Mesothelial cell of epicardium (in vitro differentiated cells): Measurements from ENCODE around the gene RAB6D. TPM values are rescaled to one million over a fixed set of nuclear protein-coding genes. Genes with fewer than 3 reads are reported as not detected.
A peak's percentile ranks its signal among the peaks of the same experiment; 100 is the strongest.
"Not testable (repeated sequence)": the region's sequence is repeated elsewhere in the genome, so short reads cannot be mapped to it uniquely, and the experiment has no call there.

Source experiments
- DNase-seq, 2 experiments: peaks; one replicate each; pipeline ENCODE4 v3.0.0; 2021; ENCODE audit warnings: low spot score in 2 of 2; ENCODE audit not compliant: unreplicated experiment in 2 of 2
- H3K27ac Mint-ChIP-seq: 2 replicates; pipeline ENCODE4 v1.8.0; 2021; ENCODE audit warnings: mixed read lengths
- H3K27me3 Mint-ChIP-seq: 2 replicates; pipeline ENCODE4 v1.8.0; 2021; ENCODE audit warnings: low read depth, mixed read lengths
- H3K36me3 Mint-ChIP-seq: 2 replicates; pipeline ENCODE4 v1.8.0; 2021; ENCODE audit warnings: mixed read lengths
- H3K4me1 Mint-ChIP-seq: 2 replicates; pipeline ENCODE4 v1.8.0; 2021; ENCODE audit warnings: mixed read lengths
- H3K4me3 Mint-ChIP-seq: 2 replicates; pipeline ENCODE4 v1.8.0; 2021; ENCODE audit warnings: mild to moderate bottlenecking, moderate library complexity, mixed read lengths
- H3K9me3 Mint-ChIP-seq: 2 replicates; pipeline ENCODE4 v1.8.0; 2021; ENCODE audit warnings: mixed read lengths
- CTCF ChIP-seq: fragments of 200-600 bp; sonication (generic); IDR thresholded peaks from one replicate; pipeline ENCODE4 v1.5.0; 2021; ENCODE audit warnings: antibody characterized with exemption; ENCODE audit not compliant: unreplicated experiment
- total RNA-seq: library from RNA; stranded (reverse); gene quantifications from 3 replicates; pipeline ENCODE4 v1.2.1, GENCODE V29; 2021

The RAB6D gene
- total RNA-seq = not detected in 3 replicates

- Mint-ChIP-seq H3K4me3 (peak within 1 kb of the TSS; percentile 52), H3K27me3 (peaks cover 79% of the 10 kb centered on the region)
- not testable (repeated sequence) for H3K4me1 Mint-ChIP-seq, H3K9me3 Mint-ChIP-seq, DNase-seq, H3K36me3 Mint-ChIP-seq, H3K27ac Mint-ChIP-seq
Observed at GRCh38 chr2:131363703-131364186, at the start of gene RAB6D. TSS of gene RAB6D (minus strand) at chr2:131364168. CDS start at chr2:131363720, 448 bp downstream.

- peaks cover 58% of the 10 kb centered on the region for H3K27me3 Mint-ChIP-seq
- no peak overlapping the region for H3K27ac Mint-ChIP-seq
- no peak overlapping the region for H3K4me3 Mint-ChIP-seq
- no peaks in the 10 kb centered on the region for H3K4me1 Mint-ChIP-seq
- no peaks in the 10 kb centered on the region for H3K36me3 Mint-ChIP-seq
- H3K9me3 Mint-ChIP-seq = no peaks in the 10 kb centered on the region
- DNase-seq = no peak
- TF ChIP-seq CTCF = peak; percentile 90
Observed at GRCh38 chr2:131413148-131413747, 49.3 kb upstream of the RAB6D start.

- no peaks in the 10 kb centered on the region for H3K9me3 Mint-ChIP-seq
- H3K36me3 Mint-ChIP-seq = no peaks in the 10 kb centered on the region
- peaks cover 61% of the 10 kb centered on the region for H3K27me3 Mint-ChIP-seq
- DNase-seq = no peak
- no peak overlapping the region for H3K27ac Mint-ChIP-seq
- H3K4me1 Mint-ChIP-seq = no peaks in the 10 kb centered on the region
- no peak for TF ChIP-seq CTCF
- no peak overlapping the region for H3K4me3 Mint-ChIP-seq
Observed at GRCh38 chr2:131410173-131410572, 46.2 kb upstream of the RAB6D start.

GRCh38 chr2:131408778-131409177, 44.8 kb upstream of the RAB6D start:
- Mint-ChIP-seq H3K4me1 (no peaks in the 10 kb centered on the region), H3K4me3 (no peak overlapping the region), H3K36me3 (no peaks in the 10 kb centered on the region), H3K27me3 (peaks cover 70% of the 10 kb centered on the region), H3K9me3 (no peaks in the 10 kb centered on the region), H3K27ac (no peak overlapping the region)
- TF ChIP-seq CTCF = no peak
- no peak for DNase-seq

- no peaks in the 10 kb centered on the region for H3K9me3 Mint-ChIP-seq
- no peaks in the 10 kb centered on the region for H3K4me1 Mint-ChIP-seq
- H3K36me3 Mint-ChIP-seq = no peaks in the 10 kb centered on the region
- no peak overlapping the region for H3K4me3 Mint-ChIP-seq
- no peak overlapping the region for H3K27ac Mint-ChIP-seq
- no peak for TF ChIP-seq CTCF
- peaks cover 72% of the 10 kb centered on the region for H3K27me3 Mint-ChIP-seq
- DNase-seq = no peak
Observed at GRCh38 chr2:131408207-131408606, 44.2 kb upstream of the RAB6D start.

- TF ChIP-seq CTCF = no peak
- no peak overlapping the region for H3K4me3 Mint-ChIP-seq
- no peak for DNase-seq
- peaks cover 86% of the 10 kb centered on the region for H3K27me3 Mint-ChIP-seq
- no peak overlapping the region for H3K27ac Mint-ChIP-seq
- H3K9me3 Mint-ChIP-seq = no peaks in the 10 kb centered on the region
- H3K4me1 Mint-ChIP-seq = no peaks in the 10 kb centered on the region
- no peaks in the 10 kb centered on the region for H3K36me3 Mint-ChIP-seq
Observed at GRCh38 chr2:131404753-131405152, 40.8 kb upstream of the RAB6D start.
